SK-MEL-5 (cell line): ENCODE measurements around the gene ASPHD2. TPM values are rescaled to one million over a fixed set of nuclear protein-coding genes. Genes with fewer than 3 reads are reported as not detected.
A peak's percentile ranks its signal among the peaks of the same experiment; 100 is the strongest.

Experiments
- DNase-seq: peaks from one replicate; pipeline ENCODE4 v3.0.0-alpha.2; 2016; ENCODE audit warnings: low read depth, low spot score
- in situ Hi-C: cut with HindIII; loops from 2 replicates; pipeline ENCODE4 v1.10.0; 2016; ENCODE audit warnings: low sequenced_read_pairs, high pct_unique_total_duplicates, low pct_unique_long_range_greater_than_20kb
- total RNA-seq: library from RNA; depleted of rRNA; stranded (reverse); fragments of >200 nt; shearing (Covaris generic); gene quantifications from 2 replicates; pipeline ENCODE4 v1.2.3, GENCODE V29; 2014

The ASPHD2 gene
- total RNA-seq, 1 experiment from 2014 or later = 3.5 TPM

- no peak for DNase-seq
- in situ Hi-C loops = no loop called here
These were observed 31.1 kb downstream of the ASPHD2 start for GRCh38 chr22:26460202-26460601.

DNA sequence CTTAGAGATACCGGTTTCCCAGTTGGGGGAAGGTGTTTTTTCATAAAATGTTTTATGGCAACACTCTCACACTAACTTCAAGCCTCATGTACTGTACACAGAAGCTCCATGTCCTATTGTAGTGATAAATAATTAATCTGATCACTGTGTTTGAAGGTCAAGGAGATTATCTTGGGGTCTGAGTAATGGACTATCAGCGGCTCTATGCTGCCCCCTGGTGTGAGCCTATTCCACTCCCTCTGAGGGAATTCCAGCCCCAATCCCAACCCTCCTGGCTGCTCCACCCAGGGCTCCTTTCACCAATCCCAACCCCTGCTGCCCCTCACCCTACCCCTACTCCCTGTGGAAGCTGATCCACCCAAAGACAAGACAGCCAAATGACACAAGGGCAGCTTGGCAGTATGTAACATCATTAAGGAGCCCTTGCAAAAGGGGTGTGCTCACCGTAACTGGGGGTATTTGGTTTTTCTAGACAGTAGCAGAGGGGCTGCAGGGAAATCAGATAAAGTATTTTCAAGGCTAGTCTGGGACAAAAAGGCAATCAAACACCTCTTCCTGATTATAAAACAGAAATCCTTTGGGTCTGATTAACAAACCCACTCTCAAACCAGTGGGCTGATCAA, 32.2 kb downstream of the ASPHD2 start:
- DNase-seq = peak; percentile 89
- in situ Hi-C loops = no loop called here

DNA sequence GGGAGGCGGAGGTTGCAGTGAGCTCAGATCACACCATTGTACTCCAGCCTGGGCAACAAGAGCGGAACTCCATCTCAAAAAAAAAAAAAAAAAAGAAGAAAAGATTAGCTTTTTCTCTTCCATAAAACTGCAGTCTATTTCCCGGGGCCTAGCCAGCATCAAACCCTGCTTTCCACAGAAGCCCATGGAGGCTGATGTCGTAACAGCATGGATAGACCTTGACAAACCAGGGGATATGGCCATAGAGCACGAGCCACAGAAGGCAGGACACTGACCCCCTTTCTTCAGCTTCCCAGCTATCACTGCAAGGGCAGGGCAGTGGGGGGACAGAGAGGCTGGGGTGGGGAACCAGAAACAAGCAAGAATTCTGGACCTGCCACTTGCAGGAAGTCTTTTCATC, 33.0 kb downstream of the ASPHD2 start:
- DNase-seq = no peak
- in situ Hi-C loops = no loop called here

DNA sequence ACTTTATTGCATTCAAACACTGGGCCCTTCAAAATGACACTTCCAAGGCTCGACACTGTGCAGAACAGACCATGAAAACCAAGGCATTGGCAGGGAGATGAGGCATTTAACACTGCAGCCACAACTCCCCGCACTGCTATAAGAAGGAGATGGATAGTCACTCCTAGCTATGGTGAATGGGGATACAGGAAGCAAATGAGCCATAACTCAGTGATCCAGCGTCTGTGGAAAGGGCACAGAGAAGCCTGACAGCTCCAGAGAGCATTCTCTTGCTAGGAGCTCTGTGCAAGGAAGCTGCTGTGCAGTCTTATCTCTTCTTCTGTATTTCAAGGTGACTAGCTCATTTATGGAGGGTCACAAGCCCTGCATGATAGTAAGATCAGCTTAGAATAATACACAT, 33.6 kb downstream of the ASPHD2 start:
- in situ Hi-C loops = no loop called here
- no peak for DNase-seq

DNA sequence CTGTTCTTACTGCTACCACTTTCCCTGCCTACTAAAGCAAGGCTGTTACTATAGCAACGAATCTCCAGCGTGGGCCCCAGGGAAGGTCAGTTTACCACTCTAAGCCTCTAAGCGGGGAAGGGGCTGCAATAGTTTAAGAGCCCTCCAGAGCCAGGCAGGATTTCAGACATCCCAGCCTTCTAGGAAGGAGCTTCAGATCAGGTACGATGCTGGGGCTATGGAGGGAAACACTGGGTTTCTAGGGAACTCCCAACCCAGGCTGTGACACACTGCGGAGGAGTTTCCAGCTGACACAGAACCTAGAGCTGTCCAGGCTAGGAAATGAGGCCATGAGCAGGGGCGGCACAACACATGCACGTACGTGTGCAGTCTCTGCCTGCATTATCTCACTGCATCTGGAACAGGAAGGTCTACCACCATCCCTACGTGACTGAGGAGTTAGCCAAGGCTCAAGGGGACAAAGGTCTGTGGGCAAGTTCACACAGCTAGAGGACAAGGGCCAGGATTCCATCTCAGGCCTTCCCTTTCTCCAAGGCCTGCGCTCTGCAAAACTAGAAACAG, 34.1 kb downstream of the ASPHD2 start:
- in situ Hi-C loops = no loop called here

DNA sequence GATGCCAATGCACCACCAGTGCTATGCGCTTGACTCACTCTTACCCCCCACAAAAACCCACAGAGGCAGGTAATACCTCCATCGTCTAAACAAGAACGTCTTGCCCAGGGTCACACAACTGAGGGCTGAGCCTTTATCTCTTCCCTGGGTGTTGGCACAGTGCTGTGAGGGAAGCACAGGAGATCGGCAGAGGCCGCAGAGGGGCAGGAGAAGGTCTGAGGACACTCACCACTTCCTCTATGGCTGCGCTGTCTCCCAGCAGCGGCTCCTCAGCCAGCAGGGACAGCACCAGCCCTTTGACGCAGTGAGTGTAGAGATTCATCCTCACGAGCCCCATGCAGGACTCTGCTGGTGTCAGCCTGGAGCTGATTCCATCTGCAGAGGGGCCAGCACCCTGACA, 34.6 kb downstream of the ASPHD2 start:
- in situ Hi-C loops = no loop called here
- no peak for DNase-seq

More for the DNA sequence above, 34.1 kb downstream of the ASPHD2 start:
- no peak for DNase-seq

- DNase-seq = no peak
- in situ Hi-C loops = no loop called here
These were observed 35.3 kb downstream of the ASPHD2 start for GRCh38 chr22:26464312-26464711.

- no peak for DNase-seq
- in situ Hi-C loops = no loop called here
These were observed 37.1 kb downstream of the ASPHD2 start for GRCh38 chr22:26466196-26466595.

- DNase-seq = no peak
- in situ Hi-C loops = no loop called here
These were observed 41.7 kb downstream of the ASPHD2 start for GRCh38 chr22:26470807-26471206.

DNA sequence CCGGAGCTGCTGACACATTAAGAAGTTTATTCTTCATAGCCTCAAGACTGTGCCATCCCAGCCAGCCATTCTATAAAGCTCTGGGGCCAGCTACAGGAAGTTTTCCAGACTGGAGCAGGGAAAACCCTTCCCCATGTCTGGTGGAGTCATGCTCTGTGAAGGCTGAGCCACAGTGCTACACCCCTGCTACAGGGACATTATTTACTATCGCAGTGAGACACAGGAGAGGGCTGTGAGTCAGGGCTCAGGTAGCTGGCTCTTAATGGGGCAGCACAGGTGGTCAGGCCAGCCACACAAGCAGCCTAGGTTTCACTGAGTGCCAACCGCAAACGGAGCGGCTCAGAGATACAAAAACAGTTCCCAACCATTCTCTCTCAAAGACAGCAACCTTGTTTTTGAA, 42.5 kb downstream of the ASPHD2 start:
- in situ Hi-C loops = no loop called here
- no peak for DNase-seq

DNA sequence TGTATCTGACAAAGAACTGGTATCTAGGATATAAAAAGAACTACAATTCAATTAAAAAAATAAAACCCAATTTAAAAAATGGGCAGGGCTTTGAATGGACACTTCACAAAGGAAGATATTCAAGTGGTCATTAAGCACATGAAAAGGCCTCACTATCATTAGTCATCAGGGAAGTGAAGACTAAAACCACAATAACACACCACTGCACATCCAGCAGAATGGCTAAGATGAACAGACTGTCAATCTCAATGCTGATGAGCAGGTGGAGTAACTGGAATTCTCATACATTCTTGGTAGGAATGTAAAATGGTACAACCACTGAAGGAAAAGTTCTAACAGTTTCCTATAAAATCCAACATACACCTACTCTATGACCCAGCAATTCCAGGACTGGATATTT, 45.6 kb downstream of the ASPHD2 start:
- peak; percentile 80 for DNase-seq
- in situ Hi-C loops = no loop called here

DNA sequence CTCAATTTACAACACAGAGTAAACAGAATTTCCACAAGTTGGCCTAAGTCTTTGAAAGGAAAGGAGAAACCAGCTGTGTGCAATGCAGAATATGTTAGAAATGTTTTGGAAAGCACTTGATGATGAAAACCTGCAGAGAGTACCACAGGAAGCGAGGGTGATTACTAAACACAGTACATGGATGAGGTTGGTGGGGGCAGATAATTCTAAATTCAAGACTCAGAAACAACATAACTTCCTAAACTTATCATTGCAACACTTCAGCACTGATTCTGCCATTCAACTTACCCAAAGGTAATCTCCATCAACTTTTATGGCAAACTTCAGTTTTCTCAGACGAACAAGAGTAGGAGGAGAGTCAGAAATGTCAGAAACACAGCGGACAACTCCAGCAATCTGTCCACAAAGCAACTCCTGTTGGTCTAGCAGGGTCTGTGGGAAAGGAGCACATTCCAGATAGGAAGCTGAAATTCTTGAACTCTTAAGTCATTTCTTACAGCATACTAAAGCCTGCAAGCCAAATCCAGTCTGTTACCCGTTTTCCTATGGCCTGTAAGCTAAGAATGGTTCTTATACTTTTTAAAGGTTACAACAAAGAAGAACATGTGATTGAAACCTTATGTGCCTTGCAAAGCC, 47.8 kb downstream of the ASPHD2 start:
- peak; percentile 72 for DNase-seq
- in situ Hi-C loops = no loop called here

GRCh38 chr22:26477341-26477731, 48.3 kb downstream of the ASPHD2 start:
- no peak for DNase-seq
- in situ Hi-C loops = no loop called here

- peak; percentile 52 for DNase-seq
- in situ Hi-C loops = no loop called here
These were observed 50.2 kb downstream of the ASPHD2 start for GRCh38 chr22:26479043-26479791.

GRCh38 chr22:26479792-26480610, 50.9 kb downstream of the ASPHD2 start:
- DNase-seq = peak; percentile 72
- in situ Hi-C loops = no loop called here

- no peak for DNase-seq
These were observed 51.5 kb downstream of the ASPHD2 start for GRCh38 chr22:26480611-26480932.

GRCh38 chr22:26481112-26481693, 52.1 kb downstream of the ASPHD2 start:
- in situ Hi-C loops = no loop called here
- no peak for DNase-seq

More at GRCh38 chr22:26480611-26480932, 51.5 kb downstream of the ASPHD2 start:
- in situ Hi-C loops = no loop called here

GRCh38 chr22:26481694-26482093, 52.6 kb downstream of the ASPHD2 start:
- DNase-seq = peak; percentile 45
- in situ Hi-C loops = no loop called here
